HG03039 (cell line): ENCODE data around the gene NMT1.

Experiments
- ATAC-seq: cut with Tn5 transposase; IDR thresholded peaks from one replicate; pipeline ENCODE4 v1.9.1; 2021; ENCODE audit warnings: mild to moderate bottlenecking, moderate library complexity; ENCODE audit not compliant: unreplicated experiment

Gene NMT1

DNA sequence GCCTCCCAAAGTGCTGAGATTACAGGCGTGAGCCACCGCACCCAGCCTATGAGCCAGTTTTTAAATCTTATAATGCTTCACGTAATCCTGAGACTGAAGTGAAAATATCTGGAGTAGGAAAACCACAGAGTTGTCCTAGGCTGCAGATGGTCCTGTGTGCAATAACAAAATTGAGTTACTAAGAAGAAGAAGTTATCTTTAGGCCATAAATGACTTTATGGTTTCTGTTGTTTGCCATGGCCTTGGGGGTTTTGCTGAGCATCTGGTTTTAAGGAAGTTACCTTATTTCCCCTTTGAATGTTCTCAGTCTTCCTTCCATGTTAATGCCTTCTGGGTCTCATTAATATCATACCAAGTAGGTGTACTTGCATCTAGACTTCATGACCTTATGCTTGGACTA lies 16.5 kb downstream of the NMT1 start:
- ATAC-seq: no peak

DNA sequence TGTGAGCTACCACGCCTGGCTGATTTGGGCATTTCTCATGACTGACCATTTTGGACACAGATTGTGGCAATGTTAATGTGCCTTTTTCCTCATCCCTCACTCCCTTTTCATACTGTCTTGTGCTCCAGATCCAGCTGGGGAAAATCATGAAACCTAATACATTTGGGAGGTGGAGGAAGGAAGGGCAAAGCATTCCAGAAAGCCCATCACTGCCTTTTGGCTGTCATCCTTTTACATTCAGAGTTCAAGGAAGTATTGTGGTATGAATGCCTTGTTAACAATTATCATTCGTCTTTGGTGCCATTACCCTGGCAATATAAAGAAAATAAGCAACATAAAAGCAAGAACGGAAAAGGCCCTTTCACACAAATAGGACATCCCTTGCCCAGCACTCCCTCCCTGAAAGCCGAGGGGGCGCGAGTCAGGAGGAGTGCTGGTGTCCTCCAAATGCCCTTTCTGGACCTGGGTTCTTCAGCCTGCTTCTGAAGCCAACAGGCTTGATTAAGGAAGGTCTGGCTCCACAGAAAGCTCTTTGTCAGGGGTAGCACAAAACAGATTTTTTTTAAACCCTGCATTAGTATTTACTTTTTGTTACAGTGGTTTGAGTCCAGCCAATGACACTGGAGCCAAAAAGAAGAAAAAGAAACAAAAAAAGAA lies 20.1 kb downstream of the NMT1 start:
- ATAC-seq: no peak

GRCh38 chr17:45086391-45086790 lies 25.3 kb downstream of the NMT1 start:
- ATAC-seq: no peak

- ATAC-seq: no peak
Measured at GRCh38 chr17:45086865-45087503, 25.9 kb downstream of the NMT1 start.

GRCh38 chr17:45087504-45087975 lies 26.4 kb downstream of the NMT1 start:
- ATAC-seq: no peak

GRCh38 chr17:45087978-45088377 lies 26.9 kb downstream of the NMT1 start:
- ATAC-seq: no peak

- no peak for ATAC-seq
Measured at GRCh38 chr17:45088741-45089140, 27.6 kb downstream of the NMT1 start.

DNA sequence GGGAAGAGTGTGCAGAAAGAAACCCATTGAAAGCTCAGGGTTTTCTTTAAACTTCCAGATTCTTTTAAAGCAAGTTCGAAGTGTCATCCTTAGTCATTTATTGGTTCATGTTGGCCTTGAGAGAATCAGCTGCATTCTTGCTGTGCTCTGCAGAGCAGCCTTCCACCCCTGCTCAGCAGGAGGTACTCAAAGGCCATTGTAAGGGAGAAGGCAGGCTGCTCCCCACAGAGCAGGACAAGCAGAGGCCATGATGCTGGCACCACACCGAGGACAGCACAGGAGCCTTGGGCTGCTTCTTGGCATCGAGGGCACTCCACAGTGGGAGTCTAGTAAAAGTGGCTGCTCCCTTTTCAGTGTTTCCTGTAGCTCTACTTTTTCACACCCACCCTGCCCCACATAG lies 29.6 kb downstream of the NMT1 start:
- ATAC-seq: no peak

- ATAC-seq: no peak
Measured at GRCh38 chr17:45091778-45092425, 30.8 kb downstream of the NMT1 start.

DNA sequence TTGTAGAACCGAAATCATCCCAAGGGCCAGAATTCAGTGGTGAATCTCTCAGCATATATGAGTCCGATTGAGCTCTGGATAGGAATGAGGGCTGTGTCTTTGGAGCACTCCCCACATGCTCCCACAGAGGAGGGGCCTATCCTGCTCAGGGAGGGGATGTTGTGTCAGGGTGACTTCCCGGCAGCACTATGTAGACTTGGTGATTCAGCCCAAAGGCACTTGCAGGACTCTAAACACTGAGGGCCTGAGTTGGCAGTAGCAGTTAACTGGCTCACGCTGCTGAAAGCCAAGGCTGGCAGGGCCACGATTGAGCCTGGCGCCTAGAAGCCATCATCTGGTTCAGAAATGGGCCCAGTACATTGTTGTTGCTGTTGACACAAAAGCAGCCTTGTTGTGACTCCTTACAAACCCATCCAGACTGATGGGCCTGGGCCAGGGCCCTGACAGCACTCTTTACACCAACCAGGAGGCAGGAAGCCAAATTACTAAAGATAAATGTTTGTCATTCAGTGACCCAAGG lies 31.9 kb downstream of the NMT1 start:
- no peak for ATAC-seq

GRCh38 chr17:45093444-45094110 lies 32.5 kb downstream of the NMT1 start:
- no peak for ATAC-seq

- no peak for ATAC-seq
Measured at GRCh38 chr17:45096141-45096540, 35.0 kb downstream of the NMT1 start.

DNA sequence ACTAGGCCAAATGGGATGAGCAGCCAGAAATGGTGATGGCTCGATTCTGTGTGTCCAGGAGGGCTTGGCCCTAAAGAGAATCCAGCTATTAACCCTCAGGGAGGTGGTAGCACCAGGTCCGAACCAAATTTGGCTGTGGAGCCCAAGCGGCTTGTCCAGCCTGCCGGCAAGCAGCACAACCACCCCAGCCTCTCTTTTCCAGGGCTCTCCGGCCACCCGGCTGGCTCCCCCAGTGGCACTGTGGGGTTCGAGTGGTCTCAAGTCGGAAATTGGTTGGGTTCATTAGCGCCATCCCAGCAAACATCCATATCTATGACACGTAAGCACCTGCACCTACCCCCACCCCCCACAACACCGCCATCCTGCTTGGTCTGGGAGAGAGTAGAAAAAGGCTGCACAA lies 35.8 kb downstream of the NMT1 start:
- ATAC-seq: no peak

GRCh38 chr17:45098081-45098868 lies 37.2 kb downstream of the NMT1 start:
- ATAC-seq: no peak

GRCh38 chr17:45098869-45099616 lies 37.9 kb downstream of the NMT1 start:
- ATAC-seq: no peak

DNA sequence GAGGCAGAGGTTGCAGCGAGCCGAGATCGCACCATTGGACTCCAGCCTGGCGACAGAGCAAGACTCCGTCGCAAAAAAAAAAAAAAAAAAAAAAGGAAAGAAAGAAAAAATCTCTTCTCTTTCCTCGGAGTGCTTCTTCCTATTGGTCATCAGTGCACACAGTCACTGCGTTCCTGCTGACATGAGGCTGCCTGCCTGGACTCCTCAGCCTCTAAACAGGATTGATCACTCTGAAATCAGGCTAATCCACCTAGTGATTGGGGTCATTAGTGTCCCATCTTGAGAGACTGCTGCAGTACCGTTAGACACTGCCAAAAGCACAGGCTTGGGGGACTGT lies 40.4 kb downstream of the NMT1 start:
- ATAC-seq: no peak

DNA sequence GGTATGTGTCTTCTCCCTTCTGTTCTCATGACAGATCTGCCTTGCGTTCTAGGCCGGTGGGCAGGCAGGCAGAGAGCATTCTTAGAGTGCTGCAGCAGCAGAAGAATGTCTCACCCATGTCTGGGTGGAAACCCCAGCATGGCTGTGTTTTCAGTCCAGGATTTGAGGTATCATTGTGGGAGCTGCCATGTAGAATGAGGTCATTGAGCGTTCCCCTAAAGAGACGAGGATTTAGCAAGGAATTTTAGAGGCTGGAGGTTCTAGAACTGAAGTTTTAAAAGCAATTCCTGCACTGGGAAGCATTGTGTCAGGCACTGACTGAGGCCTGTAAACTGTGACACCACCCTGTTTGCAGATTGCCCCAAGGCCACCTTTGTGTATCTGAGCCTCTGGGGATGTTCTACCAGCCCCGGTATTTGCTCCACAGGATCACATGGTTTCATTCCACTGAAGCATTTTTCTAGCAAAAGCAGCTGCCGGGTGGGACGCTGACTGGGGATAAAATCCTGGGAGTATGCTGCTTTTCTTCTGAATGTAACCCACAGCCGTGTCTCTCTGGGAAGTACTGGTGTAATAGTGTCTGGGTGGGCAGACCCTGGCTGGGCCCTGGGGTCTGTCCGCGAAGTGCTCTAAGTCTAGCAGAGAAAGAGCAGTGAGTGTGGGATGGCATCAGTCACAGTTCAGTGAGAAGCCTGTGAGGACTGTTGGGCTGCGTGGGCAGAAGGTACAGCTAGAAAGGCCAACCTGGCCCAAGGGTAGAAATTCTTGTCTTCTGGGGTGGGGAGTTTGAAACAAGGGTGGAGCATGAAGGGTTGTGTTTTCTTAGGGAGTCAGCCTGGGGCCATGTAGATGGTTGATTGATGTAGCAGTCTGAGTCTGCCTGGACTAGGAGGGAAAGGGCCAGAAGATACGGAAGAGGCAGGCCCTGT lies 41.0 kb downstream of the NMT1 start:
- no peak for ATAC-seq

GRCh38 chr17:45102856-45103255 lies 41.7 kb downstream of the NMT1 start:
- ATAC-seq: no peak

GRCh38 chr17:45103269-45103795 lies 42.2 kb downstream of the NMT1 start:
- ATAC-seq: no peak
